Neuron (in vitro differentiated cells): ENCODE results near the gene ARAP1.

Experiments
- H2AFZ ChIP-seq: one replicate; pipeline ENCODE4 v1.6.1; 2013; ENCODE audit warnings: low read depth, mild to moderate bottlenecking, inconsistent platforms, low read length, moderate library complexity
- H3K27me3 ChIP-seq: one replicate; pipeline ENCODE4 v1.6.1; 2013; ENCODE audit warnings: low read length; ENCODE audit not compliant: insufficient read depth
- H3K36me3 ChIP-seq: one replicate; pipeline ENCODE4 v1.6.1; 2013; ENCODE audit warnings: low read length; ENCODE audit not compliant: insufficient read depth
- H3K4me1 ChIP-seq: one replicate; pipeline ENCODE4 v1.6.1; 2013; ENCODE audit warnings: low read length; ENCODE audit not compliant: insufficient read depth
- H3K4me3 ChIP-seq: 2 replicates; pipeline ENCODE4 v1.5.1; 2013; ENCODE audit warnings: mild to moderate bottlenecking, low read length, moderate library complexity
- H3K9me3 ChIP-seq: one replicate; pipeline ENCODE4 v1.6.1; 2013; ENCODE audit warnings: low read length

ARAP1 gene

DNA sequence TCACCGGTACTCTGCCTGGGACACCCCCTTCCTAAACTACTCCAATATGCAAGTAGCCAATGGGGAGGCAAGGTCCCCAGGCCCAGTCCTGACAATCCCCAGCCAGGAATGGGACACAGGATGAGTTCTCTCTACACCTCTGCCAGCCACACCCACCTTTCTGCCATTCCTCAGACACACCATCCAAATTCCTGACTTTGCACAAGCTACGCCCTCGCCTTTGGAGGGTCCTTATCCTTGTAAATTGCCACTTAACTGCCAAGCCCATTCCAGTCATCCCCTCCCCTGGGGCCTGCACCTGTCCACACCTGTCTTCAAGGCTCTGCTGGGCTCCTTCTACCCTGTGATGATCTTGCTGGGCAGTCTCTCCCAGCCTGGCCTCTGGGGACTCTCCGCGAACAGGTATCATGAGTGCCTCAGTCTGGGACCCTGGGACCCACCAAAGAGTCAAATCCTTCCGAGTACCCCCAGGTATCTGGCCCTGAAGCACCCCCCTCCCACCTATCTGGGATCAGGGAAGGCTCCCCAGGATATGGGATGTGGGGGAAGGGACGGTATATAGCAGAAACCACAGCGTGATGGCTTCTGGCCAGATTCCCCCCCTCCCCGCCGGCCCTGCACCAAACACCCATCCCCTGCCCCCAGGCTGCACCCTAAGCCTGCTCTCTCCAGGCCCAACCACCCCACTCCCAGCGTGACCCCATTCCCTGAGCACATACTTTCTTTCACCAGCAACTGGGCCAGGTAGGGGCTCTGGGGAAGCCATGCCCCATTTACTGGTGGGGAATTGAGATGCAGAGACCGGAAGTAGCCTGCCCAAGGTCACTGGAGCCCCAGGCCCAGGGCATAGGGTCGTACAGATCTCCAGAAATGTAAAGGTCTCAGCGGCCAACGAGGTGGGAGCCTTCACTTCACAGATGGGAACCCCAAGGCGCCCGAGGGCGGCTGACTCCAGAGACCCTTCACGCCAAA is 806 bp downstream of the ARAP1 start:
- no peak overlapping the region for H2AFZ ChIP-seq
- no peaks in the 10 kb centered on the region for H3K4me1 ChIP-seq
- H3K27me3 ChIP-seq: no peaks in the 10 kb centered on the region
- peak overlapping the region; percentile 40 for H3K4me3 ChIP-seq
- no peaks in the 10 kb centered on the region for H3K36me3 ChIP-seq
- H3K9me3 ChIP-seq: no peaks in the 10 kb centered on the region

DNA sequence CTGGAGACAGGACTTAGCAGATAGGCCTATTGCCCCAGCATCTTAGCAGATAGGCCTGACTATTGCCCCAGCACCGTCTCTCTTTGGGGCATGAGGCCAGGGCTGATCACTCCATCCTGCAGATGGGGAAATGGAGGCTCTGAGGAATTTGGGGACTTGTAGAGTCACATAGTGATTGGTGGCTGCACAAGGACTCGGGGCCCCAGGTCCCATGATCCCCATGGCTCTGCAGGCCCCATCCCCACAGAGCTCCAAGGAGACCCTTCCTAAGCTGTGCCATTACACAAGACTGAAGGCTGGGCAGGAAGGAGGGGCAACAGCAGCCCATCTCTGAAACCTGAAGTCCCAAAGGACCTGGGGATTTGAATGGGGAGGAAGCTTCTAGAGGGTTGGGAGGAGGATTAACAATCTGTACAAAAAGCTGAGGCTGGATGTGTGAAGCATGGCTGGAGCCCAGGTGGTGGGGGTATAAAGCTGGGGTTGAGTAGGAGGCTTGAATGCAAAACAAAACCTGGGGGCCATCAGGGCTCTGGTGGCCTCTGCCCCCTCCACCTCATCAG is 1.6 kb downstream of the ARAP1 start:
- no peaks in the 10 kb centered on the region for H3K4me1 ChIP-seq
- no peaks in the 10 kb centered on the region for H3K9me3 ChIP-seq
- H2AFZ ChIP-seq: no peak overlapping the region
- no peaks in the 10 kb centered on the region for H3K36me3 ChIP-seq
- no peak overlapping the region for H3K4me3 ChIP-seq
- no peaks in the 10 kb centered on the region for H3K27me3 ChIP-seq

DNA sequence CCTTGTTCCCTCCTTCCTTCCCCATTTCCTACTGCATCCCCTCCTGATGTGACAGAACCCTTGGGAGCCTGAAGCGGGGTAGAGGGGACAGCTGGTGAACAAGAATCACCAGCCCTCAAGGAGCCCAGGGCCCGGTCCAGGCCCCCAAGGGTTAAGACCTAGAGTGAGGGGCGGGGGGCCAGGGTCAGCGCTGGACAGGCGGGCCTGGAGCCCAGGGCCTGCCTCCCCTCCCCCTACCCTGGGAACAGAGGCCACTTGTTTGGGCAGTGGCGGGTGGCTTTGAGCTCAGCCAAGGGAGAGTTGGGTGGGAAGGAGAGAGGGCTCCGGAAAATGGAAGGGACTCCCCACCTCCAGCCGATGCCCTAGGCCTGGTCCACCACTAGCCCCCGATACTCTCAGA is 2.1 kb downstream of the ARAP1 start:
- Histone ChIP-seq H3K27me3 (no peaks in the 10 kb centered on the region), H2AFZ (no peak overlapping the region), H3K4me1 (no peaks in the 10 kb centered on the region)

GRCh38 chr11:72747289-72747855 is 4.8 kb downstream of the ARAP1 start:
- Histone ChIP-seq H3K9me3 (no peaks in the 10 kb centered on the region), H3K4me1 (no peaks in the 10 kb centered on the region), H3K4me3 (no peak overlapping the region), H3K27me3 (no peaks in the 10 kb centered on the region), H3K36me3 (no peaks in the 10 kb centered on the region), H2AFZ (no peak overlapping the region)

More for the DNA sequence above, 2.1 kb downstream of the ARAP1 start:
- H3K36me3 ChIP-seq: no peaks in the 10 kb centered on the region
- no peaks in the 10 kb centered on the region for H3K9me3 ChIP-seq
- no peak overlapping the region for H3K4me3 ChIP-seq

GRCh38 chr11:72746821-72747220 is 5.4 kb downstream of the ARAP1 start:
- H2AFZ ChIP-seq: no peak overlapping the region
- no peaks in the 10 kb centered on the region for H3K9me3 ChIP-seq
- no peaks in the 10 kb centered on the region for H3K36me3 ChIP-seq
- peaks cover 1% of the 10 kb centered on the region for H3K4me1 ChIP-seq
- H3K4me3 ChIP-seq: no peak overlapping the region
- H3K27me3 ChIP-seq: no peaks in the 10 kb centered on the region

GRCh38 chr11:72745925-72746550 is 6.2 kb downstream of the ARAP1 start:
- H2AFZ ChIP-seq: no peak overlapping the region

DNA sequence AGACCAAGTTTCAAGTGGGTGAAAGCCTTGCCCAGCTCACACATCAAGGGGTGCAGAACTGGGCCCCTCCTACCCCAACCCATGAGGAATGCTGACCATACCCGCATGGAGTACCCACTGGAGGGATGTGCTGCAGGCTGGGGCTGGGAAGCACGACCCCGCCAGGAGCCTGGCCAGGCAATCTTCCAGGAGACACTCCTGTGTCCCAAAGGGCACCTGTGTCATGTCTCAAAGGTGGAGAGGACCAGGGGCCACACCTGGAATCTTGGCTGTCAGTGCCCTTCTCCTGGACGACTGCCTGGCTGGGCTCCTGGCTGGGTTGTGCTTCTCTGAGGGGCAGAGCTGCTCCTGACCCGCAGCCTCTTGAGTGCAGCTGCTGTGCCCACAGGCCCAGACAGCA is 6.7 kb downstream of the ARAP1 start:
- Histone ChIP-seq H3K27me3 (no peaks in the 10 kb centered on the region), H3K36me3 (no peaks in the 10 kb centered on the region), H3K9me3 (no peaks in the 10 kb centered on the region), H2AFZ (no peak overlapping the region), H3K4me3 (no peak overlapping the region), H3K4me1 (peaks cover 4% of the 10 kb centered on the region)

More at GRCh38 chr11:72745925-72746550, 6.2 kb downstream of the ARAP1 start:
- Histone ChIP-seq H3K4me1 (peaks cover 4% of the 10 kb centered on the region), H3K36me3 (no peaks in the 10 kb centered on the region), H3K27me3 (no peaks in the 10 kb centered on the region), H3K9me3 (no peaks in the 10 kb centered on the region), H3K4me3 (no peak overlapping the region)

DNA sequence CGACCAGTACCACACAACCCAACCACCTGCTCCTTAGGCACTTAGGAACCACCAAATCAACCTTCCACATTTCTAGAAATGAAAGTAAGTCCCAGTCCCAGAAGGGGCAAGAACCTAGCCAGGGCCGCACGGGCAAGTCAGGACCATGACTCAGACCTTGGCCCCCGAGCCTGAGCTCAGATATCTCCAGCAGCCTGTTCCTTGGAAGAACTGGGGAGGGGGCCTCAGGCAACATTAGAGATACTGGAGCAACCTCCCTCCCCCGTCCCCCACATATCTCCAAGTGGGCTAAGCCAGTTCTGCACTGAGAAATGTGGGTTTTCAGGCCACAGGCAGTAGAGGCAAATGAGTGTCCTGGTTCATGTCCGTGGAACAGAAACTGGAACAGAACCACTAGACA is 7.7 kb downstream of the ARAP1 start:
- no peak overlapping the region for H2AFZ ChIP-seq
- H3K4me1 ChIP-seq: peaks cover 4% of the 10 kb centered on the region
- H3K27me3 ChIP-seq: no peaks in the 10 kb centered on the region
- no peaks in the 10 kb centered on the region for H3K9me3 ChIP-seq
- H3K4me3 ChIP-seq: no peak overlapping the region
- H3K36me3 ChIP-seq: no peaks in the 10 kb centered on the region

GRCh38 chr11:72743321-72744221 is 8.6 kb downstream of the ARAP1 start:
- H3K4me3 ChIP-seq: no peak overlapping the region
- no peaks in the 10 kb centered on the region for H3K27me3 ChIP-seq
- H3K4me1 ChIP-seq: peaks cover 4% of the 10 kb centered on the region
- H2AFZ ChIP-seq: no peak overlapping the region
- no peaks in the 10 kb centered on the region for H3K36me3 ChIP-seq
- no peaks in the 10 kb centered on the region for H3K9me3 ChIP-seq

DNA sequence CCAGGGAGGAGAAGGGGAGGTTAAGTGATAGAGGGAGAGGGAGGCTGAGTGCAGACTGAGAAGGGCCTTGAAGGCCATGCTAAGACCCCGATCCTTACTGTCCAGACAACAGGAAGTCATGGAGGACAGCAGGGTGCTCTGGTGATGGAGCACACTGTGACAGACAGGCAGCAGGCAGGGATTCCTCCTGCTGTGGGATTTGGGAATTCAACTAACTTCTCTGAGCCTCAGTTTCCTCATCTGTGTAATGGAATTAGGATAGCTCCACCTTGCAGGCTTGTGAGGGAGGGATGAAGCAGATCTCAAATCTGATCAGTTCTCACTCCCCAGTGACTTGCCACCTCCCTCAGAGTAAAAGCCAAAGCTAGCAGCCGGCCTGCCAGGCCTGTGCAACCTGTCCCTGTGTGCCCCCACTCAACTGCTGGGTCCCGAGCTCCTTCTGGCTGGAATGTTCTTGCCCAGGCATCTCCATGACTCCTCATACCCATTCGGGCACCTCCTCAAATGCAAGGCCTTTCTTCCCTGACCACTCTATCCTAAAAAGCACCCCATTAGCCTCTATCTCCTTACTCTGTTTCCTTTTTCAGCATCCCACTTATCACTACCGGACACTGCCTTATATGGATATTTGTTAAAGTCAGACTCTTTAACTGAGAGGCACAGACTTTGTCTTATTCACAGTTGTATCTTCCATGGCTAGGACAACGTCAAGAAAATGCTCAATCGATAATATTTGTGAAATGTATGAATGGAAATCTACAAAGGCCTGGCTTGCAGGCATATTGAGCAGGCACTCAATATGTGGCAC is 9.5 kb downstream of the ARAP1 start:
- Histone ChIP-seq H3K36me3 (no peaks in the 10 kb centered on the region), H3K27me3 (no peaks in the 10 kb centered on the region), H2AFZ (no peak overlapping the region), H3K4me1 (peaks cover 4% of the 10 kb centered on the region), H3K4me3 (no peak overlapping the region), H3K9me3 (no peaks in the 10 kb centered on the region)

GRCh38 chr11:72741849-72742512 is 10.2 kb downstream of the ARAP1 start:
- no peaks in the 10 kb centered on the region for H3K36me3 ChIP-seq
- H3K4me3 ChIP-seq: no peak overlapping the region
- H3K4me1 ChIP-seq: peaks cover 4% of the 10 kb centered on the region
- no peaks in the 10 kb centered on the region for H3K27me3 ChIP-seq
- H2AFZ ChIP-seq: no peak overlapping the region
- H3K9me3 ChIP-seq: no peaks in the 10 kb centered on the region
